G401 (cell line): Measurements from ENCODE around the gene IRF4. TPM values are rescaled to one million over a fixed set of nuclear protein-coding genes. Genes with fewer than 3 reads are reported as not detected.

Experiments
- DNase-seq: peaks from one replicate; pipeline ENCODE4 v3.0.0-alpha.2; 2015; ENCODE audit warnings: low spot score
- in situ Hi-C: cut with HindIII; loops from 2 replicates; pipeline ENCODE4 v1.10.0; 2016; ENCODE audit warnings: low sequenced_read_pairs, mixed read lengths
- total RNA-seq: library from RNA; depleted of rRNA; stranded (reverse); fragments of >200 nt; shearing (Covaris generic); gene quantifications from 2 replicates; pipeline ENCODE4 v1.2.3, GENCODE V29; 2014

IRF4 gene
- total RNA-seq, 1 experiment from 2014 or later: not detected

GRCh38 chr6:428047-428603 is 36.6 kb downstream of the IRF4 start:
- in situ Hi-C loops: no loop called here
- no peak for DNase-seq

GRCh38 chr6:429515-430121 is 38.1 kb downstream of the IRF4 start:
- in situ Hi-C loops: no loop called here
- no peak for DNase-seq

DNA sequence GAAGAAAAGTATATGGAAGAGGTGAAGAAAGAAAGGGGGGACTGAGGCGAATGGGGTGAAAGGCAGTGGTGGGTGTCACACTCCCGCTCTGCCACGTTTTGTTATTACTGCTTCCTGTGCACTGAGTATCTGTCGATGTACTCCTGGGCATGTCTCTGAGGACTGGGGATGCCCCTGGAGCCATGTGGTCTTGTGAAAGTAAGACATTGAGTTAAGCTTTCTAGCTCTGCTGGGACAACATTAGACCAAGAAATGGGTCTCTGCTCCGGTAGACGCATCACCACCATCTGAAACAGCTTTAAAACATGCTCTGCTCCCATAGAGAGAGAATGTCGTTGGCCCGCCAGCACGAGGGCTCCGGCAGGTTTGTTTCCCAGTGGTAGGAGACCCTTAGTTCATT is 40.0 kb downstream of the IRF4 start:
- no peak for DNase-seq
- in situ Hi-C loops: no loop called here

DNA sequence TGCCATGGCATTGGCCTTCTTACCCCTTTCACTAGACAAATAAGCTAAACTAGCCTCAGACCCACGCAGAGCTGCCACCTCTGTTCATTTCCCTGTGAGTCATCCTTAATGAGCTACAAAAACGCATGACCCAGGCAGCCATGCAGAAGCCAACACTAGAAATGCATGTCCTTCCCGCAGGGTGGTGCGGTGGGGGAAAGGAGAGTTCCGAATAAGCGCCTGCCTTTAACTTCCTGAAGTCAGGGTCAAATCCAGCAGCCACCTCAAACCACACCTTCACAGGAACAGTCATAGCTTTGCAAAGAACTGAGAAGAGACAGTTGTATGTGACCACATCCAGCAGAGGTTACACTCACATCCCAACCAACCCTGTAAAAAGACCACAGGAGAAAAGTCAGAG is 40.4 kb downstream of the IRF4 start:
- in situ Hi-C loops: no loop called here
- DNase-seq: no peak

DNA sequence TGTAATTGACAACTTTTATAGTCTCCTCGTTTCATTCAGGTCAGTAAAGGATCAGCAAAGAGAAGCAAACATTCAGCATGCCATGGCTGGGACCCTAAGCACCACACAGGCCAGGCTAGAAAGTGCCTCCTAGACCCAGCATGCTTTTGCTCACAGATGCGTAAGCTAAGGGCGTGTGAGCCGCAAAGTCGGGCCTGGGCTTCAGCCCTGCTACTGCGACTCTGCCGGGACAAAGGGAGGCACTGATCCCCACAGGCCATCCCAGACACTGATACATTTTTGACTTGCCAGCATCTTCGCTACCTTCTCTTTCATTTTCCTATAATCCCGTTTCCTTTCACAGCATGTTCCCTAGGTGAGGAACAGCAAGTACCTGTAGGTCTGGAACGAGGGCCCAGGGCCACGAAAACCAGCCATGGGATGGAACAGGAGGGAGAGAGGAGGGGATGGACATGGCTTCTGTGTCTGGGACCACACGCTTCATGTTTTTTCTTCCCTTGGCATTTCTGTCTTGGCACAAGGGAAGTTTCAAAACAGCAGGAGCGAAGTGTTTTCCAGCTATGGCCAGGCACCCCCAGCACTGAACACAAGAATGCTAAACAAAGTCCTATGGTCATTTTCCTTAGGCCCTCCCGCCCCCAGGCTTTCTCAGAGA is 42.6 kb downstream of the IRF4 start:
- in situ Hi-C loops: no loop called here
- no peak for DNase-seq

DNA sequence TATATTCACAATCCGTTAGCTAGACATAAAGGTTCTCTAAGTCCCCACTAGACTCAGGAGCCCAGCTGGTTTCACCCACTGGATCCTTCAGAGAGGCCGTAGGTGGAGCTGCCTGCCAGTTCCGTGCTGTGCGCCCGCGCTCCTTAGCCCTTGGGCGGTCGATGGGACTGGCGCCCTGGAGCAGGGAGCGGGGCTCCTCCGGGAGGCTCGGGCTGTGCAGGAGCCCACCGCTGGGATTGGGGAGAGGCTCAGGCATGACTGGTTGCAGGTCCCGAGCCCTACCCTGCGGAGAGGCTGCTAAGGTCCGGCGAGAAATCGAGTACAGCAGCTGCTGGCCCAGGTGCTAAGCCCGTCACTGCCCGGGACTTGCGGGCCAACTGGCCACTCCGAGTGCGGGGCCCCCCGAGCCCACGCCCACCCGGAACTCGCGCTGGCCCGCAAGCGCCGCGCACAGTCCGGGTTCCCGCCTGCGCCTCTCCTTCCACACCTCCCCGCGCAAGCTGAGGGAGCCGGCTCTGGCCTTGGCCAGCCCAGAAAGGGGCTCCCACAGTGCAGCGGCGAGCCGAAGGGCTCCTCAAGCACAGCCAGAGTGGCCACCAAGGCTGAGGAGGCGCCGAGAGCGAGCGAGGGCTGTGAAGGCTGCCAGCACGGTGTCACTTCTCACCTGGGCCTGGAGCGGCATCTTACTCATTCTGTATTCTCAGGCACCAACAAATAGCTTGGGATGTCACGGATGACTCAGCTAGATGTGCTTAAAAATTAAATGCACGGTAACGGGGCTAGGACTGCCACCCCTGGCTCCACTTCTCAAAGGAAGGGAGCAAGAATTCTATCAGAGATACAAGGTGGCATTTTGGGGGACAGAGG is 44.1 kb downstream of the IRF4 start:
- no peak for DNase-seq
- in situ Hi-C loops: no loop called here

DNA sequence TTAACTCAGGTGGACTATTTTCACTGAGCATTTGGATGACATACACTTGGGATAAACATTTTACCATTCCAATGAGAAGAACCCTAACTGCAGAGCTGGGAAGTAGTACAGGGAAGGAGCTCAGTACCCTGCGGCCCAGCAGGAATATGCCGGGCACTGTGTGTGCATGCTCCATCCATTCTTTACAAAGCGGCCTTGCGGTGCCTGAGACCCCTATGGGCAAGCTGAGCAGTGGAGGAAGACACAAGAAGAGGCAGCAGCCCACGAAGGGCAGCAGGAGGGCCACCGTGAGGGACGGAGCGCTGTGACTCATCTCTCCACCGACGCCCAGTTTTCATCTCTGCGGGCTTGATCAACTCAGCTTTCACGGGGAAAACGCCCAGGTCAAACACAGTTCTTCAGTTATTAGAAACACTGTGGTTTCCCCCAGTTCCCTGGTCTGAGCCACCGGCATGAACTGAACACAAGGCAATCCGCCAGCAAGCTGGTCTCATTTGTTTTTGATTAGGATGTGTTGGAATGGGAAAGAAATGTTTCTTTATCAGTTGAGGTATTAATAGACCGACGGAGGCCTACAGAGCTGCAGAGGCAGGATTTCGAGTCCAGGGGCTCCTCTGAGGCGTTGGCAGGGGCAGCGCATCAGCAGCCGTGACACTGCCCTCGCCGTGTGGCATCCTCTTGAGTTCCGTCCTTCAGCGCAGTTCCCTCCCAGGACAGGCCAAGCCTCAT is 44.9 kb downstream of the IRF4 start:
- no peak for DNase-seq

DNA sequence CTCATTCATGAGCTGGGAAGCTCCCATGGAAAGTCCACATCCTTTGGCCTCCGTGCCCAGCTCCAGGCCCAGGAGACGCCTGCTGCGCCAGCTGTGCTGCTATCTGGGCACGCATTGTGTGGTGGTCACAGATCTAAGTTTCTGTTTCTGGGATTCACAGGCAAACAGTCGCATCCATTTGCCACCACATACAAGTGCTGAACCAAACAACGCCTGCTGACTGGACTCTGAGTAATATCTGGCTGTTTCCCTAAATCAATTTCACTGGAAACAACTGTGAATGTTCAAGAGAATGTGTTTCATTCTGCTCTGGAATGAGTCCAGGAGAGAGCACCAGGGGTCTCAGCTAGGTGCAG is 45.5 kb downstream of the IRF4 start:
- DNase-seq: no peak
- in situ Hi-C loops: no loop called here

More for the DNA sequence above, 44.9 kb downstream of the IRF4 start:
- in situ Hi-C loops: no loop called here

DNA sequence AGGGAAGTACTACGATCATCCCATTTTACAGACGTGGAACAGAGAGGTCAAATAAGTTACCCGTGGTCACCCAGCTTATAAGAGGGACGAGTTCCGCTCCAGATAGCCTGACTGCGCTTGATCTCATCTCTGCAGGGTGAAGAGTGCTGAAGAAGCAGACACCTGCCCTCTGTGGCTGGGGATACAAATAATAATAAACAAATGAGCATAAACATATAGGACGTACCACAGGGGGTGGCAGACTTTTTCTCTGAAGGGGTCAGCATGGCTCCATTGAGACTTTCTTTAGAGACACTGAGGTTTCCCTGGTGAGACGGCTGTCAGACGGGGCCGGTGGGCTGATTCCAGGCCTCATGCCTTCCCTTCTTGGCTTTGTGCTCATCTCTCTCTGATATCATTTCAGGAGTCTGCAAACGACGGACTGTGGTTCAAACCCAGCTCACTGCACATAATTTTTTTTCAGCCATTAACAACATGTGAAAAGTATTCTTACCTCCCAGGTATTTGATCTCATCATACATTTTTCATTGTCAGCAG is 47.1 kb downstream of the IRF4 start:
- in situ Hi-C loops: no loop called here
- DNase-seq: no peak

DNA sequence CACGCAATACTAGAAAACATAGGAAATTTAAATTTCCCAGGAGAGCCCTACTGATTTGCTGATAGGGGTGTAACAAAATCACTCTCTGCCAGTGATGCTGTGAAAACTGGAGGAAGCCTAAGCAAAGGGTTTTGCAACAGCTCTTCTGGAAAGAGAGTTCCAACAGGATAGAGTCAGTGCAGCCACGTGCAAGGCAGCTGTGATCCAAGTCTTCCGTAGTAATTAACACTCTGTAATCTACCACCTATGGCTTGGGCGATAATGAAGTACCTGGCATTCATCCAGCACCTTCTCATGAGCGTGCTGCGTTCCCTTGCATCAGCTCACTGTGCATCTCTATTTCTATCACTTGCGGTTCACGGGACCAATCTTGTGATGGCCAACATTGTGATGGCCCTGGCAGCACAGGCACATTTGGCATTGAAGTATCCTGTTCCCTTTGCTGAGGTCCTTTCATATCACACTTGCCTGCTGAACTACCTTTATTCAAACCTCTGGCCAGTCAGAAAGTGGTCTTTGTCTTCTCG is 48.2 kb downstream of the IRF4 start:
- DNase-seq: no peak
- in situ Hi-C loops: no loop called here

GRCh38 chr6:441126-441920 is 49.8 kb downstream of the IRF4 start:
- in situ Hi-C loops: no loop called here
- no peak for DNase-seq

DNA sequence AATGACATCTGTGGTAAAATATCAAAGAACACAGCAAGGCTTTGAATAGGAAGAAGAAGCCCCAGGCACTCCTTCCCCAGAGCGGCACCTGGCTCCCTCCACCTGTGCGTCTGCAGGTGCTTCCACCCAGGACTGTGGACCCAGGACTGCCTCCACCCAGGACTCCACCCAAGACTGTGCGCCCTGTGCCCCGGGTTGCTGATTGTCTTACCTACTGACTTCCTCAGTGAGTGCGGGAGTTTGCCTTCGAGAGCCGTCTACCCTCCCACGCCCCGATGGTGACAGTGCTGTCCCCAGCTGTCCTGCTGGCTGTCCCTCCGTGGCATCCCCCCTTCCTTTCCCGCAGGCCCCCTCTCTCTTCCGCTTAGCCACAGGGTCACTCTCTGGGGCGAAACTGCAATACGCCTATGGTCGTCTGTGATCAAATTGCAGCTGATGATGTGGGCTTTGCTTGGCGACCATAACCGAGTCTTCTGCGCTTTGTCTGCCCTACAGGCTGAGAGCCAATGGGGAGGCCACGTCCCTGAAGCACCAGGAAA is 52.1 kb downstream of the IRF4 start:
- in situ Hi-C loops: no loop called here
- DNase-seq: no peak

DNA sequence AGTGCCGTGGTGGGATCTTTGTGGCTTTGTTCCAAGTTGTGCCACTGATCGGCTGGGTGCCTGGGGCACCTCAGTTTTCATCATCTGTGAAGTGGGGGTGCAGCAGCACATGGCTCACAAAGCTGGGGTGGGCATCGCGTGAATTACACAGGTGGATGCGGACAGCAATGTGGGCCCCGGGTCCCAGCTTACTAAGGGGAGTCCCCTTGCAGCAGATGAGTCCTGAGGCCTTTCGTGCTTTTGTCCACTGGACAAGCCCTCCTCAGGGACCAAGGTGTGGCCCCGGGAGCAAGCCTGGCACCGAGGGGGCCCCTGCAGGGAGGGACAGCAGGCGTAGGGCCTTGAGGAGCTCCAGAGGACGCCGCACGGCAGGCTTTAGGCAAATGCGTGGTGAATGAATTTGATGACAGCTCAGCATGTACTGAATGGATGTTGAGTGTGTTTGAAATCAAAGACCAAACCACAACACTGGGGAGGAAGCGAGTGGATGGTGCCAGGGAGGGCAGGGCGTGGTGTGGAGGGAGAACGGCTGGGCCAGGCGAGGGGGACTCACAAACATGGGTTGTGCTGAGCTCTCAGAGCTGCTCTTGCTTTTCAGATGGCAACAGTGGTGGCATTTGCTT is 53.2 kb downstream of the IRF4 start:
- in situ Hi-C loops: no loop called here
- DNase-seq: no peak

GRCh38 chr6:445571-446417 is 54.2 kb downstream of the IRF4 start:
- in situ Hi-C loops: no loop called here
- DNase-seq: no peak

- DNase-seq: no peak
Observed at GRCh38 chr6:446418-447366, 55.1 kb downstream of the IRF4 start.

More at GRCh38 chr6:446418-447366, 55.1 kb downstream of the IRF4 start:
- in situ Hi-C loops: no loop called here
